ENCODE results near the gene SMAD9.

GRCh38 chr13:36813225-36813624 lies 106.8 kb downstream of the SMAD9 start:
- TF ChIP-seq EZH2 (IDR thresholded peaks at IDR 0.05; ENCODE audit: low read length, missing control alignments) (no peak), CTCF (conservative IDR thresholded peaks at IDR 0.05 in 1 of 2, IDR thresholded peaks at IDR 0.05 in 1 of 2; ENCODE audit: low read depth in 1 of 2, low read length in 2 of 2) (no peak)
